HG03064 (cell line): Measurements from ENCODE around the gene TECPR1.

Experiments used
- ATAC-seq: cut with Tn5 transposase; IDR thresholded peaks from one replicate; pipeline ENCODE4 v1.9.1; 2021; ENCODE audit warnings: low read depth; ENCODE audit not compliant: unreplicated experiment

Gene TECPR1

GRCh38 chr7:98284335-98285036, 32.5 kb upstream of the TECPR1 start:
- no peak for ATAC-seq

GRCh38 chr7:98283887-98284222, 31.8 kb upstream of the TECPR1 start:
- no peak for ATAC-seq

GRCh38 chr7:98283127-98283886, 31.3 kb upstream of the TECPR1 start:
- ATAC-seq = no peak

- no peak for ATAC-seq
These were observed 30.7 kb upstream of the TECPR1 start for GRCh38 chr7:98282703-98283102.

GRCh38 chr7:98281757-98282606, 29.9 kb upstream of the TECPR1 start:
- peak; percentile 20 for ATAC-seq

- peak; percentile 80 for ATAC-seq
These were observed 29.0 kb upstream of the TECPR1 start, which contains the start of gene BRI3 for GRCh38 chr7:98280791-98281756. BRI3 (plus strand) TSS chr7:98281686; CDS start chr7:98281796, 110 bp downstream.

GRCh38 chr7:98280296-98280695, 28.3 kb upstream of the TECPR1 start:
- ATAC-seq = no peak

GRCh38 chr7:98278936-98279335, 26.9 kb upstream of the TECPR1 start:
- no peak for ATAC-seq

GRCh38 chr7:98278408-98278807, 26.4 kb upstream of the TECPR1 start:
- ATAC-seq = no peak

- ATAC-seq = no peak
These were observed 24.3 kb upstream of the TECPR1 start for GRCh38 chr7:98276241-98276761.

- no peak for ATAC-seq
These were observed 15.3 kb upstream of the TECPR1 start for GRCh38 chr7:98267303-98267702.

GRCh38 chr7:98266840-98267239, 14.8 kb upstream of the TECPR1 start:
- ATAC-seq = no peak

- no peak for ATAC-seq
These were observed 13.8 kb upstream of the TECPR1 start for GRCh38 chr7:98265841-98266271.

- ATAC-seq = no peak
These were observed 5.7 kb upstream of the TECPR1 start for GRCh38 chr7:98257701-98258100.

GRCh38 chr7:98256431-98256830, 4.4 kb upstream of the TECPR1 start:
- no peak for ATAC-seq

- no peak for ATAC-seq
These were observed 3.0 kb upstream of the TECPR1 start for GRCh38 chr7:98254951-98255610.

- ATAC-seq = no peak
These were observed 2.5 kb upstream of the TECPR1 start for GRCh38 chr7:98254516-98254915.

- peak; percentile 25 for ATAC-seq
These were observed 508 bp upstream of the TECPR1 start for GRCh38 chr7:98252425-98253054.

GRCh38 chr7:98251231-98251600, 816 bp downstream of the TECPR1 start:
- ATAC-seq = peak; percentile 18
